ENCODE measurements around the gene GSTM5.

DNA sequence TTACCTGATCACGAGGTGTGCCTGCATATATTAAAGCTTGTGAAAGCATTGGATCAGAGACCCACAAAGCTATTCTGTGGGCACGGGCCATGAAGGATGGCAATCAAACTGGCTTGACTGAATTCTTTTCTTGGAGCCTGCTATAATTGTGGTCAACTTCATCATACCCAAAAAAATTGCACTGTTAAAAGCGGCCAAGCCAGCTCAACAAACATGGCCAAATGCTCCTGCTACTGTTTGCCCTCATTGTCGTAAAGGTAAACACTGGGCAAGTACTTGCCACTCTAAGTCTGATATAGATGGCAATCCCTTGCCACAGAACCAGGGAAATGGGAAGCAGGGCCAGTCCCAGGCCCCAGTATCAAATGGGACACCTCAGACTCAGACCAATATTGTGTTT lies 6.6 kb upstream of the GSTM5 start:
- TF ChIP-seq, protein P1, sequence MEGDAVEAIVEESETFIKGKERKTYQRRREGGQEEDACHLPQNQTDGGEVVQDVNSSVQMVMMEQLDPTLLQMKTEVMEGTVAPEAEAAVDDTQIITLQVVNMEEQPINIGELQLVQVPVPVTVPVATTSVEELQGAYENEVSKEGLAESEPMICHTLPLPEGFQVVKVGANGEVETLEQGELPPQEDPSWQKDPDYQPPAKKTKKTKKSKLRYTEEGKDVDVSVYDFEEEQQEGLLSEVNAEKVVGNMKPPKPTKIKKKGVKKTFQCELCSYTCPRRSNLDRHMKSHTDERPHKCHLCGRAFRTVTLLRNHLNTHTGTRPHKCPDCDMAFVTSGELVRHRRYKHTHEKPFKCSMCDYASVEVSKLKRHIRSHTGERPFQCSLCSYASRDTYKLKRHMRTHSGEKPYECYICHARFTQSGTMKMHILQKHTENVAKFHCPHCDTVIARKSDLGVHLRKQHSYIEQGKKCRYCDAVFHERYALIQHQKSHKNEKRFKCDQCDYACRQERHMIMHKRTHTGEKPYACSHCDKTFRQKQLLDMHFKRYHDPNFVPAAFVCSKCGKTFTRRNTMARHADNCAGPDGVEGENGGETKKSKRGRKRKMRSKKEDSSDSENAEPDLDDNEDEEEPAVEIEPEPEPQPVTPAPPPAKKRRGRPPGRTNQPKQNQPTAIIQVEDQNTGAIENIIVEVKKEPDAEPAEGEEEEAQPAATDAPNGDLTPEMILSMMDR (IDR thresholded peaks at IDR 0.05), result no peak
- TF ChIP-seq POLR2A (IDR thresholded peaks at IDR 0.05) (no peak), EP300 (IDR thresholded peaks at IDR 0.05) (no peak), POLR2AphosphoS5 (IDR thresholded peaks at IDR 0.05) (no peak)

All from suprapubic skin (tissue), 4 donors.